Head of caudate nucleus (tissue), 42 donors: ENCODE measurements around the gene PWP2.
"Not testable (repeated sequence)": the region's sequence is repeated elsewhere in the genome, so short reads cannot be mapped to it uniquely, and the experiment has no call there.

Experiments
- DNase-seq, 42 donors: peaks; one replicate each; pipeline versions ENCODE4 v3.0.0 to v3.0.0-alpha.2; 2020 to 2021; ENCODE audit warnings: mixed read lengths in 7 of 42
- intact Hi-C: fragments of 100-400 bp; cut with DNase I; formaldehyde crosslinking; loops from one replicate; pipeline ENCODE4 v1.15.0; 2022

PWP2 gene

DNA sequence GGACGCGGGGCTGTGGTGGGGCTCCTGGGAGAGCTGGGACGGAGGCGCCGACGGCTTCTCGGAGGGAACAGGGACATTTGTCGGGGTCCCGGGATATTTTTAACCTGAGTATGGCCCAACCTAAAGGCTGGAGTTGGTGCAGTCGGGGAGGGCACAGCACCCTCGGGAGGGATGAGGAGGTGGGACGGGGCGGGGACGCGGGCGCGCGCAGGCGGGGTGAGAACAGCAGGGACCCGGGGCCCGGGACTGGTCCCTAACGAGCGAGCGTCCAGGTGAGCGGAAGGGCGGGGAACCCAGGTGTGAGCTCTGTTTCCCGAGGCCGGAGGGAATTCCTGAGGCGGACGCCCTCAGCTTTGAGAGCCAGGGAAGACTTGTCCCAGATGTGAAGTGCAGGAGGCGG lies 390 bp downstream of the PWP2 start:
- DNase-seq, intact Hi-C loops: not testable (repeated sequence)

DNA sequence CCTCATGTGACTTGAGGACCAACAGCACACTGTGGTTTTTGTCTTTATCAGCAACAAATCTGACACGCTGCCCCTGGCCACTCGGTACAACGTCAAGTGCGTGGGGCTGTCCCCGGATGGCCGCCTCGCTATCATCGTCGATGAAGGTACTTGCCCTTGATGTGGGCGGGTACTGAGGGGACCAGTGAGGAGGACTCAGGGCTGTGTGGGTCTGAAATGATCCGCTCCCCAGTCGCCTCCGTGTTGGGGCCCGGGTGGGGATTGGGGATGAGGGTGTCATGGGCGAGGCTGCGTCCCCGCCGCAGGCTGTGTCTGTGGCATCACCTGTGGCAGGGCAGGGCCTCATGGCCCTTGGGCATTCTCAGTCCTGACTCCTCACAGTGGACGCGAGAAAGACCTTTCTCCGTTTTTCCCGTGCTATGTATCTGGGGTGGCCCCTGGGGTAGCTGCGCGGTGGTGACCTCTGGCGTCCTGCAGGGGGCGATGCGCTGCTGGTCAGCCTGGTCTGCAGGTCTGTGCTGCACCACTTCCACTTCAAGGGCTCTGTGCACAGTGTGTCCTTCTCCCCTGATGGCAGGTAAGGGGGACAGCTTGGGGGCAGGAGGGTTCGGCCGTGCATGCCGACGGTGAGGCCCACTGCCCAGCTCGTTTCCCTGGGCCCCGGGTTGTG lies 6.6 kb downstream of the PWP2 start:
- DNase-seq, intact Hi-C loops: not testable (repeated sequence)

DNA sequence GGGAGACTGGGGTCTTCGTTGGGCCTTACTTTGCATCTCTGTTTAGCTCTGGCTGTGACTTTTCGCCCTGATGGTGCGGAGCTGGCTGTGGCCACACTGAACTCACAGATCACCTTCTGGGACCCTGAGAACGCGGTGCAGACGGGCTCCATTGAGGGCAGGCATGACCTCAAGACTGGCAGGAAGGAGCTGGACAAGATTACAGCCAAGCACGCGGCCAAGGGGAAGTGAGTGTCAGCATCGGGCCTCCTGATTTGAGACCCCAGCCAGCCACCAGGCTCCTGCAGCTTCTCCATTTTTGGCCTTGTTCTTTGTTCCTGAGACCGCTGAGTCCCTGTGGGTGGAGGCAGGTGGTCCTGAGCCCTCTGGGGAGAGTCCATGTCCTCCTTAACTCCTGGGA lies 14.9 kb downstream of the PWP2 start:
- DNase-seq, intact Hi-C loops: not testable (repeated sequence)

DNA sequence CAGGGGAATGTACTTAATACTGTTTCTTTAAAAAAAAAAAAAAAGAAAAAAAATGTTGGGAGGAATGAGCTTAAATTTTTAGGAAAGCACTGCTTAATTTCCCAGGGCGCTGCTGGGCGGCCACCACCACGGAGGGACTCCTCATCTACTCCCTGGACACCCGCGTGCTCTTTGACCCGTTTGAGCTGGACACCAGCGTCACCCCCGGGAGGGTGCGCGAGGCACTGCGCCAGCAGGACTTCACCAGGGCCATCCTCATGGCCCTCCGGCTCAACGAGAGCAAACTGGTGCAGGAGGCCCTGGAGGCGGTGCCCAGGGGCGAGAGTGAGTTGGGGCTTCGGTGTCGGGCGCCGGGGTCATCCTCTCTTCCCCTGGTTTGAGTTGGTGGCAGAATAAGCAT lies 20.6 kb downstream of the PWP2 start:
- DNase-seq, intact Hi-C loops: not testable (repeated sequence)

DNA sequence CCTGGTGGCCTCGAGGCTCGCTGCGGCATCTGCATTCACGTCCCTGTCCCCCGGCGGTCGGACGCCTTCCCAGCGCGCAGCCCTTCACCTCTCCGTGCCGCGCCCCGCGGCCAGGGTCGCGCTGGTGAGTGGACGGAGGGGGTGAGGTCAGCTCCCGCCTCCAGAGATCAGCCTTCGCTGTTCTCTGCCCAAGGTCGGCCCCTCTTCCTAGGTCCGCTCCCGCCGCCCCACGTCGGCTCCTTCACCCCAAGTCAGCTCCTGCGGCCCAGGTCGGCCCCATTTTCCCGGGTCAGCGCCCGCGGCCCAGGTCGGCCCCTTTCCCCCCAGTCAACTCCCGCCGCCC lies 26.5 kb downstream of the PWP2 start:
- DNase-seq, intact Hi-C loops: not testable (repeated sequence)

DNA sequence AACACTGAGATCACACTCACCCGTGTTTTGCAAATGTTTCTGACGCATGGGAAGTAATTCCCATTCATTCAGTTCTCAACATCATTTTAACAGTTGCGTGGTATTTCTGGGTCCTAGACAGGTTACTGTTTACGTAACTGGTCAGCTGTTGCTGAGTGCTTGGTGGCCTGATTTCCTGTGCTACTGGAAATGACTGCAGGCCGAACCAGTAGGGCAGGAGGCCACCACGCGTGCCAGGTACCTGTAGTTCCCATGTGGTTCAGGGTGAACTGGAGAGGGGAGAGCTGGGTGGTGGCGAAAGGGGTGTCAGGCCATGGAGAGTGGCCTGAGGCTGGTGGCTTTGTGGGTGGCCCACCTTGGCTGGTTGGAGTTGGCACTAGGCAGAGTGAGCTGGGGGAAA lies 27.5 kb downstream of the PWP2 start:
- intact Hi-C loops, DNase-seq: not testable (repeated sequence)

DNA sequence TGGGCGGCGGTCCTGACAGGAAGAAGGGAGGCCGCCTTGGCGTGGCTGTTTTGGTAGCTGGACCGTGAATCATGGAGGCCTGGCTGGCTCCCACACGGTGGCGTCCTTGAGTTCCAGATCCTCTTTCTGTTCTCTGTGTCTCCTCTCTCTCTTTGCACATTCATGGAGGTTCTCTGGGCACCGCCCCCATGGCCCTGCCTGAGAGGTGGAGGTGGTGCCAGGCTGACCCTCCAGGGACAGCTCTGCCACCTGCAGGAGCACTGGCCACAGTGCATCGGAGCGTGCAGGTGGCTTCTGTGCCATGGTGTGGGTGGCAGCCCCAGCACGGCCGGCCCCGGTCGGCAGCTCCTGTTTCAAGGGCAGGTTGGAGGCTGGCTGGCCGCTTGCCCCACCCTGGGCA lies 30.8 kb downstream of the PWP2 start:
- DNase-seq, intact Hi-C loops: not testable (repeated sequence)

DNA sequence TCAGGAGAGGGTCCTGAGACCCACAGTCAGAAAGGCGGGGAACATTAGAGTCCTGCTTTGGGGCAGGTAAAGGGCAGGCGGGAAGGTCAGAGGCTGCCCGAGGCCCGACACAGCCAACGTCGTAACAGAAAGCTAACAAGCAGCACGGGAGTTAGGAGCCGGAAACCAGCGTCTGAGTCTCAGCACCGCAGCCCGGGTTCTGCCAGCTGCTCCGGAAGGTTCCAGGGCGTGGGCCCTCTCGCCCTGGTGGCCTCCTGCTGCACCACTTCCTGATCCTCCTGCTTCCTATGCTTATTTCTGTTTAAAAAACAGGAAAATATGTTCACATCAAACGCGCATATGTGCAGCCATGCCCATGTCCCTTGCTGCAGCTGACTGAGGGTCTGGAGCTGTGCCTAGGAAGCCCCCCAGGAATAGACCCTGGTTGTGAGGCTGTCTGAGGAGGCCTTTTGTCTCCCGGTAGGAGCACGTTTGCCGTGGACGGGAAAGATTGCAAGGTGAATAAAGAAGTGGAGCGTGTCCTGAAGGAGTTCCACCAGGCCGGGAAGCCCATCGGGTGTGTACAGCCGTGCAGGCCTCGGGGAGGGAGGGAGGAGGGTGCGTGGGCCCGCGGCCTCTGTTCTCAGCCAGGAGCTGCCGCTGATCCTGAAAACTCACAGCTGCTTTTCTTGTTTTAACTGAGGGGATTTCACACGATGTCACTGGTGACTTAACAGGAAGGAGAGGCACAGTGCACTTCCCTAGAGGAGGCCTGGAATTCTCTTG lies 32.8 kb downstream of the PWP2 start:
- intact Hi-C loops: not testable (repeated sequence)
- DNase-seq: peak in 1 of 42 donors; percentile 3

DNA sequence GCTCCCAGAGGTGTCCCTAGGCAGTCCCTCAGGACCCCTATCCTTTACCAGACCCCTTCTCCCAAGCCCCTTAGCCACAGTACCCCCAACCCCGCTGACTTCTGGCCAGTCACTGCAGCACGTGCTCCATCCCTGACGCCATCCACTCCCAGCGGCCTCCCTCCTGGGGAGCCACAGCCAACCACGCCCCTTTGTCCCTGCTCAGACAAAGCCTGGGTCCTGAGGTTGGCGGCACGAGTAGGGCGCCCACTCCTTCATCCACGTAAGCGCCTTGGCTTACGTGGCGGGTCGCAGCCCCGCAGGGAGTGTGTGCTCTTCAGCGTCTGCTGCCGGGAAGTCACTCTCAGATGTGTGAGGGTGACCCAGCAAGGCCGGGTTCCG lies 33.3 kb downstream of the PWP2 start:
- DNase-seq, intact Hi-C loops: not testable (repeated sequence)

DNA sequence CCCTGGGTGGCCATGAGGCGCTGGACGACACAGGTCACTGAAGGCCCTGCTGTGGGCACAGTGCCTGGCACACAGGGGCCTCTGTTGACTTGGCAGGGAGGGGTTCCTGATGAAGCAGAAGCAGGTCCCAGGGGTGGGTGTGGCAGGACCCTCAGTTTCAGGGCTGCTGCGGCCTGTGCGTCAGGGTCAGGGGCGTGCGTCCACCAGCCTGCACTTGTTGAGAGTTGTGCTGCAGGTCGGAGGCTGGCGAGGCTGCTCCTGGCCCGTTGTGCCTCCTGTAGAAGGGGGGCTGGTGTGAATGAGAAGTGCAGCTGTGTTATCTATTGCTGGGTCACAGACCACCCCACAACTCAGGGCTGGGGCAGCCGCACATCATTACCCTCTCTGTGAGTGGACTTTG lies 35.3 kb downstream of the PWP2 start:
- intact Hi-C loops, DNase-seq: not testable (repeated sequence)

DNA sequence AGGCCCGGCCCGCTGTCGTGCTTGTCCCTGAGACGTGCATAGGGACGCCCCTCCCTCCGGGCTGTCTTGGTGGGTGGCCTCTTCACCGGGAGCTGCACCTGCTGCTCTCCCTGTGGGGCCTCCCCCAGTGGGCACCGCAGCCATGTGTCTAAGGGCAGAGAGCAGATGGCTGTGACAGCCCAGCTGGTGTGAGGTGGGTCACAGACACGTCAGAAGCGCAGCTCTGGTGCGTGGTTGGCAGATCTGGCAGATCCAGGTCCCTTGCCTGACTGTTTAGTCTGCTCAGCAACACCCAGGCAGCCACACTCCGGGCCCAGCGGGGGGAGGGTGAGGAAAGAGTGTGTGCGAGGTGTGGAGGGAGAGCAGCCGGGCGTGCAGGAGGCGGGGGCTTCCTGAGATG lies 36.2 kb downstream of the PWP2 start:
- intact Hi-C loops, DNase-seq: not testable (repeated sequence)

DNA sequence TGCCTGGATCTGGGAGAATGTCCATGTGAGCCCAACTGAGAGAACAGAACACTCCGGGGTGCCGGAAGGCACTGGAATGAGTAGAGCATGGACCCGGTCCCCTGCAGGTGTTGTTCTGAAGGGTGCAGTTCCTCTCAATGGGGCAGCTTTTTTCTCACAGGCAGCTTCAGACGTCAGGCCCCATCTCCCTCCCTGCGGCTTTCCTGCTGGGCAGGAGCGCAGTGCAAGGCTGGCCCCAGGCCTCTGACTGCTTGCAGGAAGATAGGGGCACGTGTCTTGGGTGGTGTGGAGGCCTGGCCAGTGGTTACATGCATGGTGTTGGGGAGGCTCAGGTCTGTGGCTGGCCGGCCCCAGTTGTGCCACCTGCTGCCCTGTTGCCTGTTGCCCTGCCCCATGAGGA lies 36.8 kb downstream of the PWP2 start:
- intact Hi-C loops, DNase-seq: not testable (repeated sequence)

DNA sequence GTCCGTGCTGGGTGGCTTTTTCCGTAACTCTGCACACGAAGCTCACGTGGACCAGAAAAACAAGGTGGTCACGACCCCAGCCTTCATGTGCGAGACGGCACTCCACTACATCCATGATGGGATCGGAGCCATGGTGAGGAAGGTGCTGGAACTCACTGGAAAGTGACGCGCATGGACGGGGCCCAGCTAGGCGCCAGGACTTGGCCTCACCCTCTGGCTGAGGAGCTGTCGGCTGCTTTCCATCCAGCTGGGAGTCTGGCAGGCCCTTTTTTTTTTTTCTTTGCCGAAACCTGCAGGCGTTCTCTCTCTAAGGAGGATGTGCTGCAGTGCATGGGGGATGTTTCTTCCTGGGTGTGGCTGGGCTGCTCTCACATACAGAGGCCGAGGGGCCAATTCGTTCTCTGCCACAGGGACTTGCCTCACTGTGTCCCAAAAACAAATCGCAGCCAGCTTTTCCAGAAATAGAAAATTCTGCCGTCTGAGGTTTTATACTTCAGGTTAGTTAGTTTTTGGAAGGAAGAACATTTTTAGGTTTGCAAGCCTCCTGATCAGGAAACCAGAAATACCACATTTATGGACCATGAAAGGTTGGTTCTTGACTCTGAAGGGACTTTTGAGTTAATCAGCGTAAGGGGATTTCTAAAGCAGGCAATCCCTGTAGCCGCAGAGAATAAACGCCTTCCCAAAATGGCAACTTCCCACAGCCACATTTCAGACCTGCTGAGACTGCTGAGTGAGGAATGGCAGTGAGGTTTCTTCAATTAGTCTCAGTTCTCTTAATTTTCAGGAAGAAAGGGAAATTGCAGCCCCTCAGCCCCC lies 37.8 kb downstream of the PWP2 start:
- DNase-seq, intact Hi-C loops: not testable (repeated sequence)

DNA sequence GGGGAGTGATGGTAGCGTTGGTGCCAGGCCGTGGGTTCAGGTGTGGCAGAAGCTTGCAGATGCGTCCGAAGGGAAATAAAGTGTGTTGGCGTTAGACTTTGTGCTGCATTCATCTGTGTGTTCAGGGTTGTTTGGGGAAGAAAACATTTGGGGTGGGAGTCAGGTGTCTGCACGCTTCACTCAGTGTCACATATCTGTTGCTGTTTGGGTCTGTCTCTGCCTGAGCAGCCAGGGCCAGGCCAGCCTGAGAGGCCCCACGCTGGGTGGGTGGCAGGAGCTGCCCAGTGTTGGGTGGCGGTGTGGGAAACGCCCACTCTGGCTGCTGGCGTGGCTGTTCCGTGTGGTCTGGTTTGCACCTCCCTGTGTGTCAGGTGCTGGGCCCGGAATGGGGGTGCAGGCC lies 38.4 kb downstream of the PWP2 start:
- DNase-seq, intact Hi-C loops: not testable (repeated sequence)

DNA sequence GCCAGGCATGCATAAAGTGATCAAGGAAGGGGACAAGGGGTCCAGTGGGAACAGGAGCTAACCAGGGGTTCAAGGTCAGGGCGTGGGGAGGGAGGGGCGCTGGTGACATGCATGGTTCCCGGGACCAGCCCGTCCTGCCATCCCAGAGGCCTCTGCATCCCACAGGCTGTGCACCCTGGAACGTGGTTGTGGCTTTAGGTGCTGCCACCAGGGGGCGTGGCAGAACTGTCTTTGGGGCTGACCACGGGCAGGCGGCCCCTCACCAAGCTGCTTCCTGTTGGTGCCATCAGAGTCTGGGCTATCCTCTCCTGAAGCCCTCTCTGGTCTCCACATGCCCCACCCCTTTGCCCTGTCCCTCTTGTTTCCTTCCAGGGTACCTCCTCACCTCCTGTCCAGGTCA lies 39.9 kb downstream of the PWP2 start:
- DNase-seq, intact Hi-C loops: not testable (repeated sequence)

DNA sequence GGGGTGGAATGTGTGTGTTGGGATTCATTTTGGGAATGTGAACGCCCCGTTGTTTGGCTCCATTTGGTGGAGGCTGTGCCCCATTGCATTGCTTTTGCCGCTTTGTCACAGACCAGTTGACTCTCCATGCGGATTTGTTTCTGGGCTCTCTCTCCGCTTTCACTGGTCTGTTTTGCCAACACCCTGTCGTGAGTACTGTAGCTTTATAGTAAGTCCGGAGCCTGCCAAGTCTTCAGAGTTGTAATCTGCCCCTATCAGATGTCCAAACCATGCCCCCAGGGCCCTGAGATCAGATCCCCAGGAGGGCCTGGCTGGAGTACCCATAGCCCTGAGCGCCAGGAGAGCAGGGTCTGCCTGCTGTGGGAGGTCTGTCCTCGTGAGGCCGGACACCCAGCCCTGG lies 43.1 kb downstream of the PWP2 start:
- intact Hi-C loops, DNase-seq: not testable (repeated sequence)

DNA sequence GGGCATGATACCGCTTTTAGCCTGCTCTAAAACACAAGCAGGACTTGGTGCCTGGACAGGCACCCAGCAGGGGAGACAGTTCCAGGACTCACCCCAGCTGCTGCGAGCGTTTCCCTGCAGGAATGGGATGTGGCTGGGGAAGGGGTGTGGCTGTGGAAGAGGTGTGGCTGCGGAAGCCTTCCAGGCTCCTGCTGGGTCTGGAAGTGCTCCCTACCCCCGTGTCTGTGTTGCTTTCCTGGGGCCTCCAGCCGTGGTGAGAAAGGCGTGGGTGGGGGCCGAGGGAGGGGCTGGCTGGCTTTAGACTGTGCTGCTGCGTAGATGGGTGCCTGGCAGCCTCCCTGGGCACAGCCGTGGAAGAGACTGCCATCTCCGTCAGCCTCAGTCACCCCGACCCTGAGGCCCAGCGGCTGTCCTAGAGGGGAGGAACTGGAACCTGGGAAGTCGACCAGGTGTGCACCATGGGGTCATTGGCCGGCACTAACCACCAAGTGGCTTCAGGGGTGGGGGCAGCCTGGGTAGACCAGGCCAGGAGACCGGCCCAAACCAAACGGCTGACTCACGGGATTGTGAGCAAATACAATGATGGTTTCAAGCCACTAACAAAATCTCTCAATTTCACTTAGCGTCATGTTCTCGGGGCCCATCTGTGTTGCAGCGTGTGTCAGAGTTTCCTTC lies 46.2 kb downstream of the PWP2 start:
- DNase-seq, intact Hi-C loops: not testable (repeated sequence)

DNA sequence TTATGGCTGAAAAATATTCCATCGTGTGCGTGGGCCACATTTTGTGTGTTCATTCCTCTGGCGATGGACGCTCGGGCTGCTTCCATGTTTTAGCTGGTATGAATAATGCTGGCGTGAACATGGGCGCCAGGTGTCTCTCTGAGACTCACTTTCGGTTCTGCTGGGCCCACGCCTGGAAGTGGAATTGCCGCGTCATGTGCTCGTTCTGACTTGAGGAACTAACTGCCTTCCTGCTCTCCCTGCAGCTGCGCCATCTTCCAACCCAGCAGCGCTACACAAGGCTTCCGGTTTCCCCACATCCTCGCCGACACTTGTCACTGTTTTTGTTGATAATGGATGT lies 46.7 kb downstream of the PWP2 start:
- intact Hi-C loops: not testable (repeated sequence)
- peak in 12 of 42 donors; percentile 0 to 26 (median 8) for DNase-seq

DNA sequence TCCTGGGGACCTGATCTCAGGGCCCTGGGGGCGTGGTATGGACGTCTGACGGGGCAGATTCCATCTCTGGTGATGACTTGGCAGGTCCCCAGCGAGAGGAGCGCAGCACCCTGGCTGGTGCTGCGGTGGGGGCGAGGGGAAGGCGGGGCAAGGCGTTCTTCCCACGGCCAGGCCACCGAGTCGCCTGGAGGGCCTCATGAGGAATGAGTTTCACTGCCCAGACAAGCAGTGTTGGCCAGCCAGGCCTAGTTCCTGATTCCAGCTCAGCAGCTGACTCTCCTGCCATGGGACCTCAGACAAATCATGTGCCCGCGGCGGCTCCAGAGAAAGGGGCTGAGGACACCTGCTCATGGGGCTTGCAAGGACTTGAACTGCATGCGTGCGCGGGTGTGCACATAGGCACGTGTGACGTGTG lies 47.6 kb downstream of the PWP2 start:
- DNase-seq, intact Hi-C loops: not testable (repeated sequence)
